Rectal smooth muscle tissue (tissue), 1 donor: ENCODE results near the gene PODXL.

Experiments
- H3K27ac ChIP-seq: one replicate; pipeline ENCODE4 v1.7.0; 2013; ENCODE audit warnings: low read depth, low read length, inconsistent platforms
- H3K27me3 ChIP-seq: one replicate; pipeline ENCODE4 v1.7.0; 2013; ENCODE audit warnings: low read length; ENCODE audit not compliant: control insufficient read depth, insufficient read depth
- H3K36me3 ChIP-seq: one replicate; pipeline ENCODE4 v1.7.0; 2013; ENCODE audit warnings: low read length; ENCODE audit not compliant: control insufficient read depth, insufficient read depth
- H3K4me1 ChIP-seq: one replicate; pipeline ENCODE4 v1.7.0; 2013; ENCODE audit warnings: low read length; ENCODE audit not compliant: control insufficient read depth, insufficient read depth
- H3K4me3 ChIP-seq: one replicate; pipeline ENCODE4 v1.7.0; 2013; ENCODE audit warnings: low read length
- H3K9ac ChIP-seq: one replicate; pipeline ENCODE4 v1.7.0; 2013; ENCODE audit warnings: low read length

Gene PODXL

GRCh38 chr7:131586759-131587158, 30.3 kb upstream of the PODXL start:
- Histone ChIP-seq H3K4me3 (no peak overlapping the region), H3K4me1 (no peaks in the 10 kb centered on the region), H3K36me3 (no peaks in the 10 kb centered on the region), H3K27me3 (no peaks in the 10 kb centered on the region), H3K27ac (no peak overlapping the region), H3K9ac (no peak overlapping the region)

DNA sequence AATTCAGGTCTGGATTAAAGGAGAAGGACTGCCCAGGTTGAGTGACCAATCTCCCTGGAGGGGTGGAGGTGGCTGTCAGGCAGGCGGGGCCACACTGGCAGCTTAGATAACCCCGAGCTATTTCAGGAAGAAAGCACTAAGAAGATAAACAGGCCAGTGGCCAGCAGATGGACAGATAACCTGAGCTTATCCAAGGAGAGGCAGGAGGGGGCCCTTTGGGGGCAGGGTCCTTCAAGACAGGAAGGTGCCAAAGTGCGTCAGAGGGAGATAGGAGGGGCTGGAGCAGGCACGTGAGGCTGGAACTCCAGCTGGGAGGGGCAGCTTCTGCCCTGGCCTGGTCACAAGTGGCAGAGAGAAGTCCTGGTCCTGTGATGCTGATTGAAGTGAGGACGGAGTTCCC, 29.8 kb upstream of the PODXL start:
- Histone ChIP-seq H3K4me1 (no peaks in the 10 kb centered on the region), H3K9ac (no peak overlapping the region), H3K36me3 (no peaks in the 10 kb centered on the region), H3K4me3 (no peak overlapping the region), H3K27ac (no peak overlapping the region), H3K27me3 (no peaks in the 10 kb centered on the region)

- Histone ChIP-seq H3K27ac (no peak overlapping the region), H3K4me1 (no peaks in the 10 kb centered on the region), H3K9ac (no peak overlapping the region), H3K4me3 (no peak overlapping the region), H3K27me3 (no peaks in the 10 kb centered on the region), H3K36me3 (no peaks in the 10 kb centered on the region)
Measured at GRCh38 chr7:131583430-131583829, 27.0 kb upstream of the PODXL start.

DNA sequence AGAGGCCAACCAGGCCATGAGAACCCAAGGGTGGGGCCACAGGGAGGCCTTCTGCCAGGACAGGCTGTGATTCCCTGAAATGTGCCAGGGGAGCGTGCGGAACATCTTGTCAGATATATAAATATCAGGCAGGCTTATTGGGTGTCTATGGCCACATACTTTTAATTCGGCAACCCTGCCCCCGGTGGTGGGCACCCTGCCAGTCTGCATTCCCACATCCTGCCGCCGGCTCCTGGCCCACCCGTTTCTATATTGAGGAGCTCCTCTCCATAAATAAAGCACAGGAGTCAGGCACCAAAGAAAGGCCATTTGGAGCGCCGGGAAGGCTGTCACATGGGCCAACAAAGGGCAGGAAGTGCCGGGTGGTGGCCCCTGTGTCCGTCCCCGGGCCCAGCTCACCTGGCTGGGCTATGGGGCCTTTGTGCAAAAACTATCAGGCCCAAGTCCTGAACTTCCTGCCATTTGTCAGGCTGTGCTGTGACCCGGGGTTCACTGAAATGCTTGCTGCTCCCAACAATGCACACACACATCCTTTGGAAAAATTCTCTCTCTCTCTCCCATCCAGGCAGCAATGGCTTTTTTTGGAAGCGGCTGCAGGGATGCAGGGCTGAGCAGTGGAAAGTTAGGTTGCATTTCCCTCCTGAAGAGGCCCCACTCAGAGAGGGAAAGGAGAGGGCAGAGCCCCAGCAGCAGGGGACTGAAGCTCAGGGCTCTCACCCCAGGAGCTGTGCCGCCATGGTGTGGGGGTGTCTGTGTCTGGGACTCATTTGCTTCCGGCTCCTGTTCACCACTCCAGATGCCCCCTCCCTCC, 25.0 kb upstream of the PODXL start:
- Histone ChIP-seq H3K36me3 (no peaks in the 10 kb centered on the region), H3K9ac (no peak overlapping the region), H3K27me3 (no peaks in the 10 kb centered on the region), H3K4me3 (no peak overlapping the region), H3K4me1 (no peaks in the 10 kb centered on the region), H3K27ac (no peak overlapping the region)

DNA sequence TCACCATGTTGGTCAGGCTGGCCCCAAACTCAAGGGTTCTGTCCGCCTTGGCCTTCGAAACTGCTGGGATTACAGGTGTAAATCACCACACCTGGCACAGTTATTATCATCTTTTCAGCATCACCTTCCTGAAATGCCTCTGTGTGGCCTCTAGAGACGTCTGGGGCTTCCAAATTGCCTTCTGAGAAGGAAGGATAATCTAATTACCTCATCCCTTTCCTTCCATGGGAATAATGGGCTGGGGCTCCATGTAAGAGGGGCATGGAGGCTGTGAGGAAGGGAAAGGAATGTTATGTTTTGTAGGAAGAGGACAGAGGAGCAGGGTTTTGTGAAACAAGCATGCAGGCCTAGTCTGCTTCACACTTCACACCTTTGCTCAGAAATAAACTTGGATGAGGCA, 22.2 kb upstream of the PODXL start:
- Histone ChIP-seq H3K4me3 (no peak overlapping the region), H3K27me3 (no peaks in the 10 kb centered on the region), H3K36me3 (no peaks in the 10 kb centered on the region), H3K9ac (no peak overlapping the region), H3K27ac (no peak overlapping the region), H3K4me1 (no peaks in the 10 kb centered on the region)

GRCh38 chr7:131574741-131575140, 18.3 kb upstream of the PODXL start:
- no peak overlapping the region for H3K4me3 ChIP-seq
- no peaks in the 10 kb centered on the region for H3K4me1 ChIP-seq
- H3K27ac ChIP-seq = no peak overlapping the region
- no peaks in the 10 kb centered on the region for H3K36me3 ChIP-seq
- H3K9ac ChIP-seq = no peak overlapping the region
- no peaks in the 10 kb centered on the region for H3K27me3 ChIP-seq

DNA sequence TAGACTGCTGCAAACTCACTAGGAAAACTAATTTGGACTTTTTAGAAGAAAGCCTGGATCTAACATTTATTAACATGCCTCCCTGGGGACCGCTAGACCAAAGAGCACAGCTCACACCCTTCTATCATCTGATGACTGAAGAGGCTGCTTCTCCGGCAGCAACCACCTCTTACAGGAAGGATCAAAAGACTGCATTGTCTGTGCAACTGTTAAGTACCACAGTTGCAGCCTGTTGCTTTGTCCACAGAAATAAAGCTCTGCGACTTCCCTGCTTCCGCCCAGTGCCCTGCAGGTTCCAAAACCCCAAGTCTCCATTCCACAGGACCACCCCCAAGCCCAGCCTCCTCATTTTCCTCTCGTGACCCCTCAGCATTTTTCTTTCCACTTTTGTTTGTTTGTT, 14.0 kb upstream of the PODXL start:
- Histone ChIP-seq H3K4me1 (no peaks in the 10 kb centered on the region), H3K4me3 (no peak overlapping the region), H3K36me3 (no peaks in the 10 kb centered on the region), H3K27ac (no peak overlapping the region), H3K9ac (no peak overlapping the region), H3K27me3 (no peaks in the 10 kb centered on the region)

GRCh38 chr7:131568970-131569369, 12.5 kb upstream of the PODXL start:
- Histone ChIP-seq H3K4me1 (no peaks in the 10 kb centered on the region), H3K27ac (no peak overlapping the region), H3K36me3 (no peaks in the 10 kb centered on the region), H3K4me3 (no peak overlapping the region), H3K27me3 (no peaks in the 10 kb centered on the region), H3K9ac (no peak overlapping the region)

- H3K36me3 ChIP-seq = no peaks in the 10 kb centered on the region
- H3K9ac ChIP-seq = no peak overlapping the region
- no peak overlapping the region for H3K4me3 ChIP-seq
- H3K27me3 ChIP-seq = no peaks in the 10 kb centered on the region
- no peaks in the 10 kb centered on the region for H3K4me1 ChIP-seq
- no peak overlapping the region for H3K27ac ChIP-seq
Measured at GRCh38 chr7:131568510-131568909, 12.1 kb upstream of the PODXL start.

GRCh38 chr7:131564640-131565039, 8.2 kb upstream of the PODXL start:
- H3K9ac ChIP-seq = no peak overlapping the region
- H3K4me3 ChIP-seq = no peak overlapping the region
- no peaks in the 10 kb centered on the region for H3K36me3 ChIP-seq
- H3K4me1 ChIP-seq = no peaks in the 10 kb centered on the region
- H3K27ac ChIP-seq = no peak overlapping the region
- H3K27me3 ChIP-seq = no peaks in the 10 kb centered on the region

DNA sequence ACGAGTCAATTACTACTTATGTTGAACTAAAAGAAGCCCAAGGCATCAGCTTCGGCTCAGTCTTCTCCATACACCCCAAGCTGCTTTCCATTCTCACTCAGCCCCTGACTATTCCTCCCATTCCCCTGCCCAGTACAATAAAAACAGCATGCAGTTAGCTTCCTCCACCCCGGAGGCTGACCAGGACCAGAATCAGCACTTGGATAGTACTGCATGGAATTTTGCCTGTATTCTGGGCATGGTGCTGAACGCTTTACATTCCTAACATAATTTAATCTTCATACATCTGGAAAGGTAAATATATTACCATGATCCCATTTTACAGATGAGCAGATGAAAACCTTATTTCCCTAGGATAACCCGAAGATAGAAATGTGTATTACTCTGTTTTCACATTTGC, 7.5 kb upstream of the PODXL start:
- no peak overlapping the region for H3K4me3 ChIP-seq
- no peaks in the 10 kb centered on the region for H3K36me3 ChIP-seq
- no peaks in the 10 kb centered on the region for H3K4me1 ChIP-seq
- H3K9ac ChIP-seq = no peak overlapping the region
- H3K27me3 ChIP-seq = no peaks in the 10 kb centered on the region
- no peak overlapping the region for H3K27ac ChIP-seq

GRCh38 chr7:131562941-131563340, 6.5 kb upstream of the PODXL start:
- no peak overlapping the region for H3K9ac ChIP-seq
- H3K27ac ChIP-seq = no peak overlapping the region
- no peaks in the 10 kb centered on the region for H3K36me3 ChIP-seq
- peaks cover 1% of the 10 kb centered on the region for H3K4me1 ChIP-seq
- H3K27me3 ChIP-seq = no peaks in the 10 kb centered on the region
- H3K4me3 ChIP-seq = no peak overlapping the region

GRCh38 chr7:131560061-131560460, 3.6 kb upstream of the PODXL start:
- no peak overlapping the region for H3K9ac ChIP-seq
- peaks cover 4% of the 10 kb centered on the region for H3K27me3 ChIP-seq
- H3K36me3 ChIP-seq = no peaks in the 10 kb centered on the region
- peaks cover 9% of the 10 kb centered on the region for H3K4me1 ChIP-seq
- H3K4me3 ChIP-seq = no peak overlapping the region
- H3K27ac ChIP-seq = no peak overlapping the region
